ENCODE results near the gene CASQ2. TPM values are rescaled to one million over a fixed set of nuclear protein-coding genes. Genes with fewer than 3 reads are reported as not detected.

The CASQ2 gene
- total RNA-seq, 4 donors from 2014 or later: 0.53 to 21.4 (median 4.1) TPM

DNA sequence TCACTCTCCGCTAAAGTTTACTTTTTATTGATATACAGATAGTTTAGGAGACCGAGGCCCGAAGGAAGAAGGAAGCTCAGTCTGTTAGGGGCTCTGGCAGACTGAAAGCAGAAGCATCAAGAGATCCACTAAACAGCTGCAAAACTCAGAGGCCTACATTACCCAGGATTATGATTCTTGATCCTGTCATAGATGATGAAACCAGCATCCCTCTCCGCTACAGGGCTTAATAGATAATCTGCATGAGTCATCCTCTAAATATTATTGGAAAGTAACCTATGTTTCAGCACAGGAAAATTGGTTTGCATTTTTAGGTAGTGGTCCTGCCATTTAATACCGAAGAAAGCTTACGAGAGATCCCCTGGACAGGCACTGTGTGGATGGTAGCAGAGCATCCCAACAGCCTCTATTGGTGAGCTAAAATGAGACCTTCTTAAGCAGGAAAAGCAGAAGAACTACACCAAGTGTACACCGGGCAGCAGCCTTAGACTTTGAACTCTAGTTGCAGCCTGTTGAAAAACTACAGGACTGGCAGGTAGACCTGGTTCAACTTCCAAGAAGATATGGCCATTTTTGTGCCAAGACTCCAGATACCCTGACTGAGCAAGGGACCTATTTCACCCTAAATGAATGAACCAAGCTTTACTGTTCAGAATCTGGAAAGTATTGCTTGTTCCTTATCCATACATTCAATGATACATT lies 6.8 kb downstream of the CASQ2 start:
- whole genome bisulfite sequencing, 2 donors: 75 to 84% methylated on average over 6 to 7 of the region's 7 CpGs
- Histone ChIP-seq H3K36me3 (no peaks in the 10 kb centered on the region), H3K27ac (no peak overlapping the region), H3K27me3 (no peaks in the 10 kb centered on the region), H3K4me1 (peaks cover 0 to 29% (median 0%) of the 10 kb centered on the region in 3 donors), H3K9me3 (no peaks in the 10 kb centered on the region), H3K4me3 (no peak overlapping the region)
- TF ChIP-seq, protein P1, sequence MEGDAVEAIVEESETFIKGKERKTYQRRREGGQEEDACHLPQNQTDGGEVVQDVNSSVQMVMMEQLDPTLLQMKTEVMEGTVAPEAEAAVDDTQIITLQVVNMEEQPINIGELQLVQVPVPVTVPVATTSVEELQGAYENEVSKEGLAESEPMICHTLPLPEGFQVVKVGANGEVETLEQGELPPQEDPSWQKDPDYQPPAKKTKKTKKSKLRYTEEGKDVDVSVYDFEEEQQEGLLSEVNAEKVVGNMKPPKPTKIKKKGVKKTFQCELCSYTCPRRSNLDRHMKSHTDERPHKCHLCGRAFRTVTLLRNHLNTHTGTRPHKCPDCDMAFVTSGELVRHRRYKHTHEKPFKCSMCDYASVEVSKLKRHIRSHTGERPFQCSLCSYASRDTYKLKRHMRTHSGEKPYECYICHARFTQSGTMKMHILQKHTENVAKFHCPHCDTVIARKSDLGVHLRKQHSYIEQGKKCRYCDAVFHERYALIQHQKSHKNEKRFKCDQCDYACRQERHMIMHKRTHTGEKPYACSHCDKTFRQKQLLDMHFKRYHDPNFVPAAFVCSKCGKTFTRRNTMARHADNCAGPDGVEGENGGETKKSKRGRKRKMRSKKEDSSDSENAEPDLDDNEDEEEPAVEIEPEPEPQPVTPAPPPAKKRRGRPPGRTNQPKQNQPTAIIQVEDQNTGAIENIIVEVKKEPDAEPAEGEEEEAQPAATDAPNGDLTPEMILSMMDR (IDR thresholded peaks at IDR 0.05): no peak
- TF ChIP-seq POLR2A (IDR thresholded peaks at IDR 0.05): no peak
- no peak for DNase-seq
- intact Hi-C loops (cut with DNase I): no loop called here

DNA sequence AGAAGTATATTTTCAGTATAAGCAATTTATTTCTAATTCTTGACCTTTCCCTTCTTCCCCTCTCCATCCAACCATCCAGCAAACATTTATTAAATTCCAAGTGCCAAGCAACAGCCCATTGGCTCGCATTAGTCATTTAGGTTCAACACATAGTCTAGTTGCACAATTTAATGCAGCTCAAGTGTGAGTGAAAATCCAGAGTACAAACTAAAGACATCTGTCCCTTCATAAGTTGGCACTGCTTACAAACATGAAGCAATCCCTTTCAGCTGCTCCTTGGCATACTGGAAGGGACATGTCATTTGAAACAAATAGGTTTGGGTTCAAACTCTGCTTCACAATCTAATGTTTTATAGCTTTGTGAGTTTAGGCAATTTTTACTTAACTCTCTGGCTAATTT lies 10.7 kb downstream of the CASQ2 start:
- H3K36me3 ChIP-seq: no peaks in the 10 kb centered on the region
- H3K4me1 ChIP-seq: peaks cover 0 to 60% (median 8%) of the 10 kb centered on the region in 3 donors
- no peak for DNase-seq
- H3K27me3 ChIP-seq: no peaks in the 10 kb centered on the region
- intact Hi-C loops (cut with DNase I): no loop called here
- peak overlapping the region in 1 of 4 donors; percentile 47 for H3K27ac ChIP-seq
- TF ChIP-seq POLR2A (IDR thresholded peaks at IDR 0.05): no peak
- TF ChIP-seq, protein P1 (IDR thresholded peaks at IDR 0.05): no peak
- 23 to 50% methylated on average over 1 of the region's 1 CpG for whole genome bisulfite sequencing, 2 donors
- no peaks in the 10 kb centered on the region for H3K9me3 ChIP-seq
- no peak overlapping the region for H3K4me3 ChIP-seq

DNA sequence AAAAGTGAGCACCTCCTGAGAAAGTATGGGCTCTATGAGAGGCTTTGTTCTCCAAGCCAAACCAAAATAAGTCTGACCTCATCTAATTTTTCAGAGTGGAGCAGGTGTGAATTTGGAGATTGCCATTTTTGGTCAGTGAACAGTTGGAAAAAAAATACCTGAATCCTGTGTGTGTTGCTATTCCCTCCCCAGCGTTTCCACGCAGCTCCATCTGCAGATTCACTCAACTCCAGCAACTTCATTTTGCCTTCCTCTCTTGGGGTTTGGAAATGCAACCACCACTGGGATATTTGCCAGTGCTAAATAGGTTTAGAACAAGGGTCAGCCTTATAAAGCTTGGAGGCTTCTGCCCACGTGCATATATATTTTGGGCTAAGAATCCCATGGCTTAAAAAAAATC lies 11.2 kb downstream of the CASQ2 start:
- no peaks in the 10 kb centered on the region for H3K36me3 ChIP-seq
- no peak overlapping the region for H3K4me3 ChIP-seq
- H3K27ac ChIP-seq: peak overlapping the region in 1 of 4 donors; percentile 47
- intact Hi-C loops (cut with DNase I): no loop called here
- TF ChIP-seq, protein P1 (IDR thresholded peaks at IDR 0.05): no peak
- no peak for TF ChIP-seq POLR2A (IDR thresholded peaks at IDR 0.05)
- 53 to 67% methylated on average over 3 of the region's 3 CpGs for WGBS, 2 donors
- no peak for DNase-seq
- no peaks in the 10 kb centered on the region for H3K27me3 ChIP-seq
- H3K9me3 ChIP-seq: no peaks in the 10 kb centered on the region
- peaks cover 0 to 60% (median 8%) of the 10 kb centered on the region in 3 donors for H3K4me1 ChIP-seq

DNA sequence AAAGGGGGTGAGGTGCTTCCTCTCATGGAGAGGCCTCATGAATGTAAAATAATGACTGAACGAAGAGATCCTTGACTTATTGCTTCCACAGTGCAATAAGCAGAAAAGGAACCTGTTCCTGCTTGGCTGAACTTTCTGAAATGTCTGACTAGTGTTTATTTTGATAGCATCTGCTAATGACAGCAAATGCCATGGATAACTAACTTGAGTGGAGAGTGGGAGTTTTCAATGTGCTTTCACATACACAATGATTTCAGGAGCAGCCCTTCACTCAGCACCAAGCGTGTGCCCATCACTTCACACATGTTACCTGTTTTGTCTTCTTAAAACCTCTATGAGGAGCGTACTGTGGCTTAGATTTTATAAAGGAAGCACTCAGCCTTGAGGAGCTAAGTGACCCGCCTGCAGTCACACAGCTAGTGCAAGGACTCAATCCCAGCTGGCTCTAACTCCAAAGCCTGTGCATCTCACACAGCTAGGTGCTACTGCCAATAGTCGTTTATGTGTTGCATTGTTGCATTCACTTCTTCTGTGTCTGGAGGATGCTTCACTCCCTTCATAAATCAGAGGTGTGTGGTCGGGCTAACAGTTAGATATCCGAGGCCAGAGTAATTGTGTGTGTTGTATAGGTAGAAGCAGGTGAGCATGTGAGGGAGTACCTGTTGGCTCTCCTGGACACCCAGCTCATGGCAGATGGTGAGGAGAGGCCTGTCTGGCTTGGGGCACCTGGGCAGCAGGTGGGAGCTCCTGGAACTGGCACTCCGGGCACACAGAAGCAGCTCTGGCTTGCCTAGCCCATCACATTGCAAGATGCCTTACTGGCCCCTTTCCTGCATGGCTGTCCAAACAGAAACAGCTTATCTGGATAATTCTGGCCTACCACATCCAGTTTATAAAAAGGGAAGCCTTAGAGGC lies 12.8 kb downstream of the CASQ2 start:
- no peaks in the 10 kb centered on the region for H3K9me3 ChIP-seq
- 74 to 76% methylated on average over 7 of the region's 8 CpGs for WGBS, 2 donors
- intact Hi-C loops (cut with DNase I): no loop called here
- no peak for DNase-seq
- no peak overlapping the region for H3K4me3 ChIP-seq
- no peaks in the 10 kb centered on the region for H3K27me3 ChIP-seq
- peaks cover 0 to 62% (median 8%) of the 10 kb centered on the region in 3 donors for H3K4me1 ChIP-seq
- no peak overlapping the region for H3K27ac ChIP-seq
- H3K36me3 ChIP-seq: no peaks in the 10 kb centered on the region
- TF ChIP-seq, protein P1 (IDR thresholded peaks at IDR 0.05): no peak
- no peak for TF ChIP-seq POLR2A (IDR thresholded peaks at IDR 0.05)

DNA sequence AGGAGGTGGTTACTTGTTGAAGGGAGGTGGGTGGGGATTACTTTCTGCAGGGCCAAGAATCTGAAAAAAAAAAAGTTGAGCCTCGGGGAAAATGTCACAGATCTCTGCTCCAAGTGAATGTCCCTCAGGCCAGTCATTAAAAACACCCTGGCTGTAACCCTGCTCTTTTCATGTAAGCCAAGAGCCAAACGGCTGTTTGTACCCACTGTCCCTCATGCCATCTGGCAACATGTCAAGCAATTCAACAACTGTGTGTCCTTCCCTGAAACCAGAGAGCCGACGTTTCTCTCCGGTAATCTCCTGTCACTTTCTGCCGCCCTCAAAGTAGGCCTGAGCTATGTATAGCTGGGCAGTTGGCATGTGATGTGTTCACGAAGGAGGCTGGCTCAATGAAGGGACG lies 14.7 kb downstream of the CASQ2 start:
- WGBS, 2 donors: 74 to 76% methylated on average over 6 to 7 of the region's 8 CpGs
- Histone ChIP-seq H3K27me3 (no peaks in the 10 kb centered on the region), H3K27ac (peak overlapping the region in 1 of 4 donors; percentile 33), H3K4me1 (peaks cover 2 to 69% (median 10%) of the 10 kb centered on the region in 3 donors), H3K36me3 (no peaks in the 10 kb centered on the region), H3K4me3 (no peak overlapping the region), H3K9me3 (no peaks in the 10 kb centered on the region)
- intact Hi-C loops (cut with DNase I): no loop called here
- no peak for DNase-seq
- TF ChIP-seq POLR2A (IDR thresholded peaks at IDR 0.05): no peak
- TF ChIP-seq, protein P1 (IDR thresholded peaks at IDR 0.05): no peak
